Stimulated activated CD4-positive, alpha-beta T cell treated with anti-CD3 and anti-CD28 coated beads, Interleukin-2, amount 100 ng/mL, for 4 hours (primary cell): Measurements from ENCODE around the gene GINS3.

Experiments used
- DNase-seq: peaks from one replicate; pipeline ENCODE4 v3.0.0-alpha.2; 2020; ENCODE audit warnings: low read depth

Gene GINS3

DNA sequence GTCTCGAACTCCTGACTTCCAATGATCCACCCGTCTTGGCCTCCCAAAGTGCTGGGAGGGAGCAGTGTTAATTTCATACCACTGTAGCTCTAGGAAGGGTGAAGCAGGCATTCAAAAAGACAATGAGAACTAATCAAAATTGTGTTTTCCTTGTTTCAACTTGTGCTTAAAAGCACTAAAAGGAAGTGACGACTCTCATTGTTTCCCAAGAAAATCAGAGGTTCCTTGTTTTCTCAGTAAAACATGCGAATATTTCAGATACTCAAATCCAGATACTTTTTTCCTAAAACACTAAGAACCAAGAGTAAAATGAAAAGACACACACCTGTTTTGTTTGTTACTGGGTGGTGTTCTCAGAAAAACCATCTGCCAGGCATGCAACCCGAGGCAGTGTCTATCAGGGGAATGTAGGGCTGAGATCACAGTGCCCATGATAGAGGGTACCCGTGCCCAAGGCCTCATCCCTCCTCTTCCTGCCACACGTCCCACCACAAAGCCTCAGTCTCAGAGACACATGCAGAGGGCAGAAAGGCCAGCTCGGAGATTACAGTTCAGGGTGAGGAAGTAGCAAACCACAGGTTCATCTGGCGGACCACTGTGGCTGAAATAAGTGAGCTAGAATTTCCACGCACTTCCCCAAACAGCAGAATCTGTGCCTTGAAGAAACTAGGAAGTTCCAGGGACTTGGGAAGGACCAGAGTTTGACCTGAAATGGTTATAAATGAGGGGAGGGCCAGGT is 33.7 kb downstream of the GINS3 start:
- no peak for DNase-seq

DNA sequence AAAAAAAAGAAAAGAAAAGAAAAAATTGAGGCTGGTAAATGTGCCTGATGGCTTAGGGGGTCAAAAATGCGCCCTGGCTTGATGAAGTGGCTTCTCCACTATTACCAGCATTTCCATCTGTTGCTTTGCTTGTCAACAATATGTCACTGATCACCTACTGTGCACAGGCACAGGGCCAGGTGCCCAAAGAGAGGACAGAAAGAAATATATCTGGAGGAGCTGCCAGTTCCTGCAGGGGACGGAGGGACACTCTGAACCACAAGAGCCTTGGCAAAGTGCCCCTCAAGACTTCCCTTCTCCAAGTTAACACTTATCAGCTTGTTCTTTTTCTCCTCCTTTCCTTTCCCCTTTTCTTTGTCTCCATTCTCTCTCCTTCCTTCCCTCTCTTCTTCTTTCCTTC is 34.7 kb downstream of the GINS3 start:
- DNase-seq, result no peak

DNA sequence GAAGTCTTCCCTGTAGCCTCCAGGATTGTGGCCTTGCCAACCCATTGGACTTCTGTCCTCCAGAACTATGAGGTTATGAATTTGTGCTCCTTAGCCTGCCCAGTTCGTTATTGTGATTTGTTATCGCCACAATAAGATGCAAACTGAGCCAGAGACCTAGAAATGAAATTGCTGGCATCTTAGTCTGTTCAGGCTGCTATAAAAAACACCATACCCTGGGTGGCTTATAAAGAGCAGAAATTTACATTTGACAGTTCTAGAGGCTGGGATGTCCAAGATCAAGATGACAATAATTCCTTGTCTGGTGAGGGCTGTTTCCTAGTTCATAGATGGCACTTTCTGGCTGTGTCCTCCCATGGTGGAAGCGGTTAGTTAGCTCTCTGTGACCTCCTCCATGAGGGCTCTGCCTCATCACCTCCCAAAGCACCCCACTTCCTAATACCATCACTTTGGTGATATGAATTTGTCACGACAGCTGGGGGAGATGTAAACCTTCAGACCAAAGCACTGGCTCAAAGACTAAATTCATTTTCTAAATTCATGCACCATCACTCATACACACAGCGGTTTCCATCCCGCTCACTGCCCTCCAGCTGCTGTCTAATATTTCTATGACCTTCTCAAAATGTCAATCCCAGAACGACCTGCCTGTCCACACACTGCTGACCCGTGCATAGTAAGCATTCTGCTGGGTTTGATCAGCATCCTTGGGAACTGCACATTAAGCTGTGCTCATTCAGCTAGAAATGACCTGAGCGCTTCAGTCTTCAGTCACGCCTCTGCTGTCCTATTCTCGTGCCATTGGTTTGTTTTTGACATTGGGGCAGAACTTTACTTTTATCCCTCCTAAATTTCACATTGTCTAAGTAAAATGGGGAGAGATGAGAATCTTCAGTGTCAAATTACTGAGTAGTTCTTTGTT is 36.6 kb downstream of the GINS3 start:
- DNase-seq, result no peak

DNA sequence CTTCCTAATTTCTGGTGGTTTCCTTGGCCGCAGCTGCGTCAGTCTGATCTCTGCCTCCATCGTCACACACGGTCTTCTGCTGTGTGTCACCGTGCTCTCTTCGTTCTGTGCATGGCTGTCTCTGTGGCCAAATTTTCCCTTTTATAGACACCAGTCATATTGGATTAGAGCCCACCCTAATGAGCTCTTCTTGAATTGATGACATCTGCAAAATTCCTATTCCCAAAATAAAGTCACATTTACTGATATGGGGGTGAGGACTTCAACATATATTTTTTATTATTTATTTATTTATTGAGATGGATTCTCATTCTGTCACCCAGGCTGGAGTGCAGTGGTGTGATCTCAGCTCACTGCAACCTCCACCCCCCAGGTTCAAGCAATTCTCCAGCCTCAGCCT is 38.4 kb downstream of the GINS3 start:
- no peak for DNase-seq

DNA sequence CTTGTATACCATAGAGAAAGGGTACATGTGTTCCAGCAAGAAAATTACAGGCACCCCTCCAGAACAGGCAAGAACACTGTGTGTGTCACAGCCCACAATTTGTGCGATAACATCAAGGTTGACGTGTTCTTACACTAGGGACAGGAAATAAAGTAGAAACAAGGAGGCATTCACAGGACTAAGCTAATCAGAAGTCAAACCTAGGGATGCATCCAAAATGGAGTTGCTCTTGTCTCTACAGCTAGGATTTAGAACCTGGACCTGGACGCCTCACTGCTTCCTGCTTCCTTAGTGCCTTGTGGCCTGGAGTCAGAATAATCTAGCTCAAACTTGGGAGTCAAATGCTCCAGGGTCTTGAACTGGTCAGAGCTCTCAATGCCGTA is 41.3 kb downstream of the GINS3 start:
- DNase-seq, result no peak

DNA sequence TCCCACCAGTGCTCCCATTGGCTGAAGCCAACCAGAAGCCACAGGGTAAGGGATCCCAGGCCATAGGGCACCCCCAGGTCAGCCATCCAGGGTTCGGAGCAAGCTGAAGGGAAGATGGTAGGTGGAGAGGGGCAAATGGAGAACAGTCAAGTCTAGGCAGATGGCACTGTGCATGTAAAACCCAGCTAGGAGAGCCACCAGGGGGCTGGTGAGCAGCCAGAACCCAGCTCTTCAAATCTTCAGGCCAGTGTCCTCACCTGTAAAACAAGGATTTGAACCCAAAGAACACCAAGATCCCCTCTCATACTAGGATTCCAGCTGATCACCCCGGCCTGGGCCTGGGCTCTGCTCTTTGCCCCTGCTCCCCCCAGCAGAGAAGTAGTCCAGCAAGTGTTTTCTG is 43.5 kb downstream of the GINS3 start:
- DNase-seq, result no peak

DNA sequence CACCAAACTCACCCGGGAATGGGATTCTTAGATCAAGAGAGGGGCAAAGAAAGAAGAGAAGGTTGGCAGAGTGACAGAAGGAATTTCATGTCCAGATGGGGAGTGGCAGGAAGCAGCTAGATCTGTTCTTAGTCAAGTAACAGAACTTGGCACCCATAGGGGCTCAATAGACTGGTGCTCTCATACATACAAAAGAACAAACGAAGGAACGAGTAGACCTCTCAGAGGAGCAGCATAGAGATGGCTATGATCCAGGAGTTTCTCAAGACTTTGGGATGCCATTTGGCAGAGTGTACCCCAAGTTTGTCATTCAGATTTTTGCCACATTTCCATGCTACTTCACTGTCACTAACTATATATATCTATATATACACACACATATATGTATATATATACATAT is 47.9 kb downstream of the GINS3 start:
- DNase-seq, result no peak

DNA sequence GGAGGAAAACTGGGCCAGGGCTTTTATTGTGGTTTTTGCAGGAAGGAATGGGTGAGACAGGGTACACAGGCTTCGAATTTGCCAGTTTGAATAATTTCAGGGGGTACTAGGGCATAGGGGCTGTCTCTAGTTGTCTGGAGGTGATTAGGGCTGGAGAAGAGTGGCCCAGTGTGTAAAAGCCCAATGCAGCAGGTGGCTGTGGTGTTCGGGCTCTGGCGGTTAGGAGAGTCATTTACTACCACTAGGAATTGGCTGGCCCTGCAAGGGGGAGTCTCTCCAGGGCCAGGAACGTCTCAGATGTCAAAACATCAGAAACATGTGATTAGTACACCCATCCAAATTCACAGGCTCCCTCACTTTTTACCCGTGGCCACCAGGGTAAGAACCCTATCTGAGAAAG is 50.3 kb downstream of the GINS3 start:
- no peak for DNase-seq

DNA sequence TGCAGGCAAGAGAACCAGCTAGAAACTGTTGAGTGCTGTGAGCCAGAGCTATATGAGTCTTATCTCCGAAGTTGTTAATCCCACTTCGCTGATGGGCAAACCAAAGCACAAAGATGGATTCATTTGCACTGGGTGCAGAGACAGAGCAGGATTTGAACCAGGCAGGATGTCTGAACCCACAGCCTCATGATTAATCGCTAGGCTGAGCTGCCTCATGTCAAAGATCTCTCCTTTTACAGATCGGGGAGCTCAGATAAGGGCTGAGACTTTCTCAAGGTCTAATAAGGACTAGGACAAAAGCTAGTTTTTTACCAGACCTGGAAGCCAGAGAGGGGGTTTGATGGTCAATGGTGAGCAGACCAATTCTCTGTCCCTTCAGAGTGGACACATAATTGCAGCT is 51.5 kb downstream of the GINS3 start:
- DNase-seq, result no peak

DNA sequence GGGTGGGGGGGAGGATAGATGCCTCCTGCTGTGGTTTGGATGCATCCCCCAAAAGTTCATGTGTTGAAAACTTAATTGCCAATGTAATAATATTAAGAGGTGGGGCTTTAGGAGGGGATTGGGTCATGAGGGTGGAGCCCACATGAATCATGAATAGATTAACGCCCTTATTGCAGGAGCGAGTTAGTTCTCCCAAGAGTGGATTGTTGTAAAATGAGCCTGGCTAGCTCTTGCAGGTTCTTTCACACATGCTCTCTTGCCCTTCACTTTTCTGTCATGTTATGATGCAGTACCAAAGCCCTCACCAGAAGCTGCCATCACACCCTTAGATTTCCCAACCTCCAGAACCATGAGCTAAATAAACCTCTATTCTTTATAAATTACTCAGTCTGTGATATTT is 52.0 kb downstream of the GINS3 start:
- DNase-seq, result no peak

DNA sequence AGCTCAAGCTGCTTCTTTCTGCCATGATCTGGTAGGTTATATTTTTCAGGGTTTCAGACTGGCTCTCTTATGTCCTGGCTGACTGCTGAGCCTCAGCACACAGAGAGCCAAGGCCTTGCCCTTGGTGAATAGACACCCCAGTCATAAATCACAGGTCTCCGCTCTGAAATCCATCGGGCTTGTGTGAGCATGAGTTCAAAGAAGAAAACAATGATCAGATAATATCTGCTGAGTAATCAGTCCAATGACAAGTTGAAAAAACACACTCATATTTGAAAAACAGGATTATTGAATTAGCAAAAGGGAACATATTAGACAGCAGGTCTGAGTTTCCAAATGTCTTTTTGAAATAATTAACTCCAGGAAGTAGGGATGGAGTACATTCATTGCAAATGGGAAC is 56.6 kb downstream of the GINS3 start:
- DNase-seq, result no peak

DNA sequence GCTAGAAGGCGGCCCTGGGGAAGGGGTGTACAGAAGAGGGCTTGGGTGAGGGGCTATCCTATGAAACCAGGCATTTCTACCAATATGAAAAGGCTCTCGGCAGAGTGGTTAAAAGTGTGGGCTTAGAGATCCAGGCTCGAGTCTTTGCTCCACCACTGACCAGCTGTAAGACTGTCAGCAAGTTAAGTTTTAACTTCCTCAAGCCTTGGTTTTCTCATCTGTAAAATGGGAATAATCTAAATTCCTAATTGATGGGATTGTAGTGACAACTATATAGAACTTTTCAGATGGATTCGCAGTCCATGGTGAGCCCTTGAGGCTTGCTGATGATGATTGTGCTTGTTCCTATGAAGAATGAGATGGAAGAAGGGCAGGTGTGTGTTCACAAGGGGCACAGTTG is 57.0 kb downstream of the GINS3 start:
- DNase-seq, result no peak

DNA sequence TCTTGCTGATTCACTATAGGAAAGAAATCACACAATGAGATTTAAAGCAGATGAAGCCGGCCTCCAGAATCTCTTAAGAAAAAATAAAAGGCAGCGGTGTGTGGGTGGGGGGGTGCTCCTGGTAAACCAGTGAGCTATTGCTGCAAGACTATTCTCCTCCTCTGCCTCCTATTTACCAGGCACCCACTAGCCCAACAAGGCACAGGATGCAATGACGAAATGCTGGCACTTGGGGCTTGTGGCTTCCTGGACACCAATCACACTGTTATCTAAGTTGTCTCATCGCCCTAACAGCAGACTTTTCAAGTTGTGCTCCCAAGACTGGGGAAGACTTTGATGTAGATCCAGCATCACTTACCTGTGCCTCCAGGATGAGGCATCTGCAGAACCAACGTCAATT is 57.5 kb downstream of the GINS3 start:
- no peak for DNase-seq

DNA sequence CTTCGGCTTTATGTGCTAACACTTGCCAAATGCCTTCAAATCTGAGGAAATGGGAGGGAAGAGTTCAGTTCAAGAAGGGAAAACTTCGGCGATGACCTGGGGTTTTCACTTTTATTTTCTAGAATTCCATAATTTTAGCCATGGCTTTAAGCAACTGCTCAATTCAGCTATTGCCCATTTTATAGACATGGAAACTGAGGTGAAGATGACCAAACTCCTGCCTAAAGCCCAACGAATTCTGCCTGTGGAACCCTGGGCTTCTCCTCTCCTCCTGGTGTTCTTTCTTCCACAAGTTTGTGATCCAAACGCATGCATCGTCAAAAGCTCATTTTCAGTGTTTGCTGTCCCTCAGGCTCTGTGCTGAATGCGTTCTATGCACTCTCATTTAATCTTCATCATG is 58.3 kb downstream of the GINS3 start:
- DNase-seq, result no peak

DNA sequence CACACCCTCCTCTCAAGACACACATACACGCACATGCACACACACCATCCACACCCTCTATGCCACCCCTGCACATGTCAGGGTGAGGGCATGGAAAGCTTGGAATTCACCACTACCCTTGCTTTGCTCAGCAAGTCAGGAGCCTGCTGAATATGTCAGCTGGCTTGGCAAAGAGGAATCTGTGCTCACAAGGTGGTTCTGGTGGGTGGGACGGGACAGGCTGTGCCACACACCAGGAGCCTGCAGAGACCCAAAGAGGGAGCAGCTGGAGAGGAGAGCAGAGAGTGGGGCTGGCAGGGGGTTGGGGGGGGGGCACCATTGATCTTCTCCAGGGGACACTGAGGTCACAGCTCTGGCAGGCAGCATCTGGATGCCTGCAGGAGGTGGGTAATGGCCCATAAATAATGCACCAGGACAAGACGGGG is 59.0 kb downstream of the GINS3 start:
- DNase-seq, result no peak

DNA sequence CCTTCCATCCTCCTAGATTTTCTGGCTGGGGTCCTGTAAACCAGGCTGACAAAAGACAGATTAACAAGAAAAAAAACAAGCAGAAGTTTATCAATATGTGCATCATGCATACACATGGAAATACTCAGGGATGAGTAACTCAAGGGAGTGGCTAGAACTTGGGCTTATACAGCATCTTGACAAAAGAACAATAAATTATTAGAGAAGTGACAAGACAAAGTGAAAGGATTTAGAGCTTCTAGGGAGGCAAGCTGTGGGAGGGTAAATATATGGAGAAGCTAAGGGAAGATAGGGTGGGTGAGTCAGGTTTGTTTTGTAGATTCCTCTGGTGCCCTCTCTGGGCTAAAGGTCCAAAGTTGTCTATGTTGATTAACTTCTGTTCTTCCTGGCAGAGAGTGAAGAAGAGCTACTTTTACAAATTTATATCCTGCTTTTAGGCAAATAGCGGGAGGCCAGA is 59.7 kb downstream of the GINS3 start:
- DNase-seq, result no peak

DNA sequence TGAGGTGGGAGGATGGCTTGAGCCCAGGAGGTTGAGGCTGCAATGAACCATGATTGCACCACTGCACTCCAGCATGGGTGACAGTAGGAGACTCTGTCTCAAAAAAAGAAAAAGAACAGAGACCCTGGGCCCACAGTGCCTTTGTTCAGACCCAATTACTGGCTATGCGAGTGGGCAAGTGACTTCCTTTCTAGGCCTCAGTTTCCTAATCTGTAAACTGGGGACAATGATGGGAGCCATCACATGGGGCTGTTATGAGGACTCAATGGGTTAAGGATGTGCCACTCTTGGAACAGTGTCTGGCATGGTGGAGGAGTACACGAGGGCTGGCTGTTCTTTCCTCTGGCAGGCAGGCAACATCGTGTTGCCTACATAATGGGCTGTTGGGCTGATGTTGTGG is 60.4 kb downstream of the GINS3 start:
- no peak for DNase-seq

DNA sequence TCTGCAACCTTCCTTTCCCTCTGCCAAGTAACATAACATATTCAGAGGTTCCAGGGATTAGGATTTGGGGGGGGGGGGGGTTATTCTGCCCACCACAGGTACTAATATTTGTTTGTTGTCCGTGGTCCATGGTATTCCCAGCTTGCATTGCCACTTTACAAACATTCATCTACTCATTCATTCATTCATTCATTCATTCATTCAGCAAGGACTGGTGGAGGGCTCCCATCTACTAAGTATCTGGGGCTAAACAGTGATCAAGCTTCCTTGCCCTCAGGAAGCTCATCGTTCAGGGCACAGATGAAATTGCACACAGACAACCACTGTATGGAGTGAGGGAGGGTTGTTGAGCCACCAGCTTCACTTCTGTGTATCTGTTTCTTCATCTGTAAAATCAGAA is 61.9 kb downstream of the GINS3 start:
- DNase-seq, result no peak

DNA sequence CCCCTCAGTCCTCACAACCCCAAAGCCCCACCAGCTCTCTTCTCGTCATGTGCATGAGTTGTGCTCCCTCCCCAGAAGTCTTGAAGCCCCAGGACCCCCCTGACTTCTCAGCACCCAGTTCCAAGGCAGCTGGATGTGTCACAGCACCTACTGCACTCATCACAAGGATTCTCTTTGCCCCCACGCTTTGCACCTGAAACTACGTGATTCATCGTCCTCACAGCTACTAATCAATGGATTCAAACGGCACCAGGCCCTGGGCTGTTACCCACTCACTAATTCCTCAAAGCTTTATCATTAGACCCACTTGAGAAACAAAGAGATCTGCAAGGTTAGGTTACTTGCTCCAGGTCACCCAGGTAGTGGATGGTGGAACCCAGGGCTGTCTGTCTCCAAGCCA is 62.6 kb downstream of the GINS3 start:
- DNase-seq, result no peak
